Prostate gland (tissue), 2 donors: ENCODE measurements around the gene FUT2.

Experiments
- POLR2AphosphoS5 ChIP-seq: sonication (generic); formaldehyde crosslinking; IDR thresholded peaks from one replicate; pipeline ENCODE4 v1.6.1; 2017; ENCODE audit warnings: antibody characterized with exemption
- TF ChIP-seq, protein P1 (sequence below), 4 experiments: fragments of 200-600 bp in 2 of 4; fragments of 450-650 bp in 2 of 4; sonication (generic) in 2 of 4; IDR thresholded peaks; 1 replicate in 3 of 4; 2 replicates in 1 of 4; pipeline ENCODE4 v1.5.1; 2016 to 2019; ENCODE audit warnings: antibody characterized with exemption in 4 of 4, mild to moderate bottlenecking in 2 of 4, moderate library complexity in 2 of 4

DNA sequence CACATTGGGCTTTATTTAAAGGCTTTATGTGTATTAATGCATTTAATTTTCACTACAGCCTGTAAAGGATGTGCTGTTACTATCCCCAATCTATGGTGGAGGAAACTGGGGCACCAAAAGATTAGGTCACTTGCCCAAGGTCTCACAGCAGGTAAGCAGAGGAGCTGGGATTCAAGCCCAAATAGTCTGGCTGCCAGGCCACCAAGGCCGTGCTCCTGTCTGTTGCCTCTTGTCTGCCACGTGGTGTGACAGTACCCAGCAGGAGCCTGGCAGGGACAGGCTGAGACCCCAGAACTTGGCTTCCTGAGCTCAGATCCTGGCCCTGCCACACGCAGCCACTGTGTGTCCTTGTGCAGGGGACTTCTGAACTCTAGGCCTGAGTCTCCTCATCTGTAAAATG is 27.4 kb upstream of the FUT2 start:
- TF ChIP-seq, protein P1, sequence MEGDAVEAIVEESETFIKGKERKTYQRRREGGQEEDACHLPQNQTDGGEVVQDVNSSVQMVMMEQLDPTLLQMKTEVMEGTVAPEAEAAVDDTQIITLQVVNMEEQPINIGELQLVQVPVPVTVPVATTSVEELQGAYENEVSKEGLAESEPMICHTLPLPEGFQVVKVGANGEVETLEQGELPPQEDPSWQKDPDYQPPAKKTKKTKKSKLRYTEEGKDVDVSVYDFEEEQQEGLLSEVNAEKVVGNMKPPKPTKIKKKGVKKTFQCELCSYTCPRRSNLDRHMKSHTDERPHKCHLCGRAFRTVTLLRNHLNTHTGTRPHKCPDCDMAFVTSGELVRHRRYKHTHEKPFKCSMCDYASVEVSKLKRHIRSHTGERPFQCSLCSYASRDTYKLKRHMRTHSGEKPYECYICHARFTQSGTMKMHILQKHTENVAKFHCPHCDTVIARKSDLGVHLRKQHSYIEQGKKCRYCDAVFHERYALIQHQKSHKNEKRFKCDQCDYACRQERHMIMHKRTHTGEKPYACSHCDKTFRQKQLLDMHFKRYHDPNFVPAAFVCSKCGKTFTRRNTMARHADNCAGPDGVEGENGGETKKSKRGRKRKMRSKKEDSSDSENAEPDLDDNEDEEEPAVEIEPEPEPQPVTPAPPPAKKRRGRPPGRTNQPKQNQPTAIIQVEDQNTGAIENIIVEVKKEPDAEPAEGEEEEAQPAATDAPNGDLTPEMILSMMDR (IDR thresholded peaks at IDR 0.05) = no peak
- no peak for TF ChIP-seq POLR2AphosphoS5
